GM18873 (cell line): ENCODE data around the gene MYO7B.

Experiments used
- ATAC-seq: cut with Tn5 transposase; IDR thresholded peaks from one replicate; pipeline ENCODE4 v1.9.1; 2021; ENCODE audit warnings: mild to moderate bottlenecking, moderate library complexity, moderate number of reproducible peaks; ENCODE audit not compliant: unreplicated experiment, low FRiP score

The MYO7B gene

DNA sequence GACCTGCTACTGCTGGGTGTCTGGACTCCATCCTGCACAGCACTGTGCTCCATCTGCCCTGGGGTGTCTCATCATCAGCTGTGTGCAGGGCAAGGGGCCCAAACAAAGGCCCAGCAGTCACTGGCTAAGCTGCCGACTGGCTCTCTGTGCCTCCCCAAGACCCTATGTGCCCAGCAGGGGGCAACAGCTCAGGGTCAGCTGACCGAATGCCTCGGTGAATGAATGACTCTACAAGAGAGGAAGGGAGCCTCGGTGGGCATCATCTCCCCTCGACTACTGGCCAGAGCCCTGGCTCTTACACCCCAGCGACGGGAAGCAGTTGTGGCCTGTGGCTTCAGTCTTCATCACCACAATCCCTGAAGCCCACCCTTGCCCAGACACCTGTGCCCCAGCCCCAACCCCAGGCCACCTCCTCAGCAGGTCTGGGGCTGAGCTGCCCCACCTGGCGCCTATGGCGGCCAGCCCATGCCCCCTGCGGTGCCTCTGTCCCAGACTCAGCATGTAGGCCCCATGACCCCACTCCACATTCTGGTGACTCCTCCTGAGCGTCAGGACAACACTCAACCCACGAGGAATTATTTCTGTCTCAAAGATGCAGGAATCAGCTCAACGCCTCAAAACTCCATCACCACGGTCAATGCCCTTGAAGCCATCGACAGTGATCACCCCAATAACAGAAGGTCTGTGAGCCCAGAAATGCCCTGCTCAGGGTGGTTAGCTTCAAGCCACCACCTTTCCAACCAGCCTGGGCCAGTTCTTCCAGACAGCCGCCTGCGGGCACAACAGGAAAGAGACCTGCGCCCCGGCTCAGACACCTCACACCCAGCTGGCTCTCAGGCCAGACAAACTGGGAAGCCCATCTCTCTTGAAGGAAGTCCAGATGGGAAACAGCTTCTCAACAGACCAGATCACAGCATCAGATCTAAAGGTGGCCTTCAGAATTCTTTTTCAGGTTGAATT is 108.9 kb downstream of the MYO7B start:
- no peak for ATAC-seq

DNA sequence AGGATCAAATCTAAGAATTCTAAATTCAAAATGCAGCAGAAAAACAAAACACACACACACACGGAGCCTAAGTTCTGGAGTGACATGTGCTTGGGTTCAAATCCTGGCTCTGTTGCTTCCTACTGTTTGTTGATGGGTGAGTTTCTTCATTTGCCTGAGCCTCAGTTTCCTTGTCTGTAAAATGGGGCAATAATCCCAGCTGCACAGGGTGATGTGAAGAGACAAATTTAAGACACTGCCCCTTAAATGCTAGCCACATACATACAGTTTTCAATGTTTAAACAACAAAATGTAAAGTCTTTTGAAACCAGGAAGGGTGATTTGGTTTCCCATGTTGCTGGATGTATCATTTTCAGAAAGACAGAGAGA is 109.5 kb downstream of the MYO7B start:
- no peak for ATAC-seq

DNA sequence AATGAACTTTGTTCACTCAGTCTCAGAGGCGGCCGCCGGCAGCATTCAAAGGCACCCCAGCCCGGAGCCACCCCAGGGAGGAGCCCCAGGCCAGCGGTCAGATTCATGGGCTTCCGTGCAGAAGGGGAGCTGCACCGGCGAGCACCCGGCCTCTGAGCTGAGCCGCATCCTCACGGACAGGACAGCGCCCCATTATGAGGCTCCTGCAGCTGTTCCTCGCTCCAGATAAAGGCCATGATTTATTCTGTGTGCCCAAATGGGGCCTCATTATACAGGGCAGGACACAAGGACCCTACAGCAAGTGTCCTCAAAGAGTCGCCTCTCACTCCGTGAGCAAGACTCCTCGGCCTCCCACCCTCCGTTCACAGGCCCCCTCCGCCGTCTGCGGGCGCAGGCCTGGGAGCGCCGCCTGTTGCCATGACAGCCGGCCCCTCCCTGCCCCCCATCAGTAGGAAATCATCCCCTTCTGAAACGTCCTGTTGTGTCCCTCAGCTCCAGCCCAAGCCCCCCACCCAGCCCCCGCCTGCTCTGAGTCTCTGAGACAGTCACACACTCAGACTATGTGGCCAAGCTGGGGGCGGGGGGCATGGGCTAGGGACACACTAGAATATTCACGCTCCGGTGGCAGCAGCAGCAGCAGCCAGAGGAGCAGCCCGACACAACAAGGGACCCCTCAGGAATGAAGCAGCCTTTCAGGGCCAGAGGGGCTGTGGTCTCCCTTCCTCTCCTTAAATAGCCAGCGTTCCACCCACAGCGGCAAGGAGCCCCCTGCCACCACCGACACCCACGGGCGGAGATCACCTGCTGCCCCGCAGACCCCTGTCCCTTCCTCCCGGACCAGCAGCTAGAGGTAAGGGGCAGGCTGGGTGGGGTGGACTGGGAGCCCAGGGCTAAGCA is 110.2 kb downstream of the MYO7B start, which contains the start of gene GPR17:
Gene GPR17, plus strand, starts transcription at position 759 of the 897 bp plus-strand sequence. CDS start 4,583 bp downstream, outside the sequence.
- no peak for ATAC-seq

DNA sequence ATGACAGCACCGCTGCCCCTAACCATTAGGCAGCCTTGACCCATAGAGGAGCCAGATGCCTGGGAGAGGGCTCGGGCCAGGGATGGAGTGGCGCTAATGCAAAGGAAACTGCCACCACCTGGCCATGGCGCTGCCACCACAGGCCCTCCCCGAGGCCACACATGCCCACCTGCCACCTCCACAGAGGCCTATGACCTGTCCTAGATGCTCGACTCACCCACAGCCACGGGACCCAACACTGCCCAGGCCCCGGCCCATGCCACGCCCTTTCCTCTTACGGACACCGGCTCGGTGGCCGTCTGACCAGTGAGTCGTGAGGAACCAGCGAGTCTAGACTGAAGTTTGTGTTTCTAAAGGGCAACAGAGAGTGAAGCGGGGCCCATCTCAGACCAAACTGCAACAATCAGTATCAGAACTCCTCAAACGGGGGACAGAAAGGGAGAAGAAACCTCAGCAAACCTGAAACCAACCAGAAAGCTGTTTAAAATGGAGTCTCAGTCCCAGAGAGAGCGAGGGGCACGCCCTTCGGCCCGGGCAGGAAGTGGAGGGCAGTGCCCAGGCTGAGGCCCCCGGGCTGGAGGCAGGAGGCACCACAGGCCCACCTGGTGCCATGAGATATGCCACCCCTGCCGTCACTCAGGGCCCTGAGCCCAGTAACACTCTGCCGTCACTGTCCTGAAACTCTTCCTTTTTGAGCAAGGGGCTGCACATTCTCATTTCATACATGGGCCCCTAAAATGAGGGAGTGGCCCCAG is 111.2 kb downstream of the MYO7B start:
- ATAC-seq = no peak

DNA sequence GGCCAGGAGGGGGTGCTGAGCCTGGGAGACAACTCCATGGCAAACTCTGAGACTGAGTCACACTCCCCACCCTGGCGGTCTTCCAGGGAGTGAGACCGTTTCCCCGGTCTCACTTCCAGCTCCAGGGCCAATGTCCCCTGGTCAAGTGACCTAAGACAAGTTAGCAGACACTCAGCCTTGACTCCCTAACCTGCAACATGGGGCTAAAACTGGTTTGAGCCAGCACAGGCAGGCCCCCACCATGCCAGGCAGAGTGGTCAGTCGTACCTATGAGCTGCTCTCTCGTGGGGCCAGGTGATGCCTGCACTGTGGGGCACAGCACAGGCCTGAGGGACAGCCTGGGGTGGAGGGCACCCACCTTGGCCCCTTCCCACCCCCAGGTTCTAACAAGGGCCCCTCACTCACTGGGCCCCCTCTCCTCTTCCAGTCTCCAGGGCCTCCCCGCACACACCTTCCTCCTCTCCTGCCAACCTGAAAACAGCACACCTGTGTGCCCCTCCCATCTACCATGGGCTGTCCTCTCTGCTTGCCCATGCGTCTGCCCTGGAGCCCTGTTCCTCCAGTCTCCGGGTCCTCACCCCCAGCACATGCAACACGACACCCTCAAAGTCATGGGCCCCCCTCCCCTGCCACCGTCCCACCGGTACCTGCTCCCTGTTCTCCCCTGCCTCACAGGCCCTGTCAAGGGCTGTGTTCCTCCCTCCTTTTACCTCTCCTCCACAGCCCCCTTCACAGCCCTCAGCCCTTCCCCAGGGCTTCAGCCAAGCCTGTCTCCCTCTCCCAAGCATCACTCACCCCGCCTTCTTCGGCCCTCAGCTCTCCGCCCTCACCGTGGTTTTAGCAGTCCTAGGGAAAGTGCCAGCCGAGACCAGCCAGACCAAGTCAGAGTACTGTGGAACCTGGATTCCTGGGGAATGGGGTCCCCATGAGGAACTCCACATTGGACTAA is 112.0 kb downstream of the MYO7B start:
- no peak for ATAC-seq

DNA sequence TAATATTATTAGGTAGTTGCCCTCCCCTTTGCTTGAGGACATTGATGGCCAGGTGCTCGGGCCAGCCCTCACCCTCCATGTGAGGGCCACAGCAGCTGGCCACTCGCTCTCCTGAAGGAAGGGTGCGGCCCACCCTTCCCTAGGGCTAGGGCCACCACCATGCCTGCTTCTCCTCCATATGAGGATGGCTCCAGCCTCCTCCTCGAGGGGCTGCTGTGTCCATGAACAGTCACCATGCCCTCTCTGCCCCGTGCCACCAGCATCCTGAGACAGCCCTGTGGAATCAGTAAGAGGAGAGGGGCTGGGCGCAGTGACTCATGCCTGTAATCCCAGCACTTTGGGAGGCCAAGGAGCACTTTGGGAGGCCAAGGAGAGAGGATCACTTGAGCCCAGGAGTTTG is 112.8 kb downstream of the MYO7B start:
- ATAC-seq = no peak

DNA sequence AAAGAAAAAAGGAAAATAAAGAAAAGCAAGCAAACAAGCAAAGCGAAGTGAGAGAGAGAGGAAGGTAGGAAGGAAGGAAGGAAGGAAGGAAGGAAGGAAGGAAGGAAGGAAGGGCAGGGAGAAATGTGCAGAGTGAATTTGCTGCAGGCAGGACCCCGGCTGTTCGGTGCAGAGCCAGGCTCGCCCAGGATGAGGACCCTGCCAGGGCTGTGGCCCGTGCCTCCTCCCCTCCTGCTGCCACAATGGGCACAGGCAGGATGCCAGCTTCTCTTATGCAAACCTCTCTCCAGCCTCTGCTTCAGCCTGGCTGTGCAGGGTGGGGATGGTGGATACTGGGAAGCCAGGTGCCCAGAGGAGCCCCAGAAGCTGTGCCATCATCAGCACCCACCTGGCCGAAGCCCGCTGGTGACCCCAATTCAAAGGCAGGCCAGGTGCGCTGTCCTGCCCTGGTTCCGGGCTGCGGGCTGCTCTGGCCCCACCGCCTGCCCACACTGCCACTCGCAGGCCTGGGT is 113.7 kb downstream of the MYO7B start:
- ATAC-seq = no peak

DNA sequence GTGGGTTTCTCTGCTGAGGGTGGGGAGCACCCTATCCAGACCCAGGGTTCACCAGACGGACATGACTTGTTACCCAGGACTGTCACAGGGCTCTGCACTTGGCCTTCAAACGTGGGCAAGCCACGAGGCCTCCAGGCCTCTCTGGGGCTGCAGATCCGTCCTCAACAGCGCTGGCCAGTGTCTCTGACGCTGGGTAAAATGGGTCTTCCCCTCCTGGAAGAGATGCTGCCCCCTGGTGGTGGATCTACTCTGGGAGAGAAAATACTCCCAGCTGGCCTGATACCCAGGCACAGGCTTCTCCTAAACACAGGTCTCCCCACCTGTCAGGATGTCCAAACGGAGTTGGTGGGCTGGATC is 114.2 kb downstream of the MYO7B start:
- no peak for ATAC-seq

DNA sequence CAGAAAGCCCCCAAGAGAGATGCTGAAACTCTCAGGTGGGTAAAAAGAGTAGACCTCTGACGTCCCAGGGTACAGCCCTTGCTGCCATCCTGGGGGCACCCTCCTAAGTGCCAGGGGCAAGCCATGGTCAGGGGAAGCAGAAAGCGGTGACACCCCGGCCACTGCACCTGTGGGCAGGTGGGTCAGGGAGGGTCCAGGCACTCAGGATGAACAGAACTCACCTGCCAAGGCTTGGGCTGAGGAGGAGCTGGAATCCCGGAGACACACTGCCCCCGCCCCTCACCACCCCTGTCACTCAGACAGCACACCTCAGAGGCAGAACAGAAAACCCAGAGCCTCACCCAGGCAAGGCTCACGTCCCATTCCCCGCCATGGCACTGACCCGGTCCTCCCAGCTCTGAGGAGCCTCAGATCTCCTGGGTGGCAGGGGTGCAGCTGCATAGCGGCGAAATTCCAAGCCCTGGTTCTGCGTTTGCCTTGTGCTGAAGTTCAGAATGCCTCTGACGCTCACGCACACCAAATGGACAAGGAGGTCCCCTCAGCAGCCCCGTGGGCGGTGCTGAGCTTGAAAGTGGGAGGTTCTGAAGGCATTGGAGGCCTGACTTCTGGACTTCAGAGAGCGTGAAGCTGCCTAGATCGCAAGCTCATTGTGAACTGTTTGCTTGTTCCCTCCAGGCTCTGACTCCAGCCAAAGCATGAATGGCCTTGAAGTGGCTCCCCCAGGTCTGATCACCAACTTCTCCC is 114.7 kb downstream of the MYO7B start:
- ATAC-seq = no peak

DNA sequence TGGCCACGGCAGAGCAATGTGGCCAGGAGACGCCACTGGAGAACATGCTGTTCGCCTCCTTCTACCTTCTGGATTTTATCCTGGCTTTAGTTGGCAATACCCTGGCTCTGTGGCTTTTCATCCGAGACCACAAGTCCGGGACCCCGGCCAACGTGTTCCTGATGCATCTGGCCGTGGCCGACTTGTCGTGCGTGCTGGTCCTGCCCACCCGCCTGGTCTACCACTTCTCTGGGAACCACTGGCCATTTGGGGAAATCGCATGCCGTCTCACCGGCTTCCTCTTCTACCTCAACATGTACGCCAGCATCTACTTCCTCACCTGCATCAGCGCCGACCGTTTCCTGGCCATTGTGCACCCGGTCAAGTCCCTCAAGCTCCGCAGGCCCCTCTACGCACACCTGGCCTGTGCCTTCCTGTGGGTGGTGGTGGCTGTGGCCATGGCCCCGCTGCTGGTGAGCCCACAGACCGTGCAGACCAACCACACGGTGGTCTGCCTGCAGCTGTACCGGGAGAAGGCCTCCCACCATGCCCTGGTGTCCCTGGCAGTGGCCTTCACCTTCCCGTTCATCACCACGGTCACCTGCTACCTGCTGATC is 115.4 kb downstream of the MYO7B start:
- ATAC-seq = no peak

DNA sequence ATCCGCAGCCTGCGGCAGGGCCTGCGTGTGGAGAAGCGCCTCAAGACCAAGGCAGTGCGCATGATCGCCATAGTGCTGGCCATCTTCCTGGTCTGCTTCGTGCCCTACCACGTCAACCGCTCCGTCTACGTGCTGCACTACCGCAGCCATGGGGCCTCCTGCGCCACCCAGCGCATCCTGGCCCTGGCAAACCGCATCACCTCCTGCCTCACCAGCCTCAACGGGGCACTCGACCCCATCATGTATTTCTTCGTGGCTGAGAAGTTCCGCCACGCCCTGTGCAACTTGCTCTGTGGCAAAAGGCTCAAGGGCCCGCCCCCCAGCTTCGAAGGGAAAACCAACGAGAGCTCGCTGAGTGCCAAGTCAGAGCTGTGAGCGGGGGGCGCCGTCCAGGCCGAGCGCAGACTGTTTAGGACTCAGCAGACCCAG is 115.9 kb downstream of the MYO7B start:
- ATAC-seq = no peak

DNA sequence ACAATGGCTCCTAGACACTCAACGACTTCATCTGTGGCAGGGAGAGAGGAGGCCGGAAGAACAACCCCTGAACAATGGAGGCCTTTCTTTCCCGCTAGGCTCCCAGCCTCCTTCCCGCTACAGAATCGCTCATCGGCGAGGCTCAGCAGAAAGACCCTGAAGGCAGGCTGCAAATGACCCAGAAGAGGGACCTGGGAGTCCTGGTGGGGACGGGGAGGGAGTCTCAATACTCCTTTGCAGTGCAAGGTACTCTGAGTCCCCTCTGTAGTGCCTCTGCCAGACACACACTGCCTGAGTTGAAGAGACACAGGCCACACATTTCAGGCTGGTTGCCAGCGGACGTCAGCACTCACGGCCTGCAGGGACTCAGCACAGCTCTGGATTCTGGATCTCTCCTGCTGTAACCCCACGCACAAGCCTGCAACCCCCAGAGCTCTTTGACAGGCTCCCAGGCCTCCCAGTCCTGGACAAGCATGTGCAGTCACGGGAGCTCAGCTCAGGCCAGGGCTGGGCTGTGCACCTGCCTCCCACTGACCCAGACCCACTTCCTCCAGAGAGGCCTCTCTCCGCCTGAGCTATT is 116.6 kb downstream of the MYO7B start:
- ATAC-seq = no peak

DNA sequence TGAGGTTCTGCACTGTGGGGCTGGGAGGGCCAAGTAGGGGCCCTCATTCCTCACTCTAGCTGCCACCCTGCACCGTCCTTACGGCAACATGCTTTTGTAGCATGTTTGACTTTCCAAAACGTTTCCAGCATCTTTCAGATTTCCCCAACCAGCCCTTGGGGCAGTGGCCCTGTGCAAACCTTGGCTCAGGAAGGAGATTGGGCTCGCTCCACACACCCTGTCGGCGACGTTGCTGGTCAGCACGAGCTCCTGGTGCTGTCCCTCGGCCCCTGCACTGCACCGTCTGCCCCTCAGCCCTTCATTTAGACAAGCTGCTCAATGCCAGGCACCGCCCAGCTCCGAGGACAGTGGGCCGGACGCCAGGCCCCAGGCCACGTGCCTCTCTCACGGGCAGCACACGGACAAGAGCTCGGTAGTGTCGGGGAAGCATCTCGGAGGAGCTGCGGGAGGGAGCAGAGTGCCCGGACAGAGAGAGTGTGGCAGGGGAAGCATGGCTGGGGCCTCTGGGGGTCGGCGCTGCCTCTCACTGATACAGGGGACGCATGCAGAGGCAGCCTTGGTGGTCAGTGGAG is 117.4 kb downstream of the MYO7B start:
- ATAC-seq = no peak

DNA sequence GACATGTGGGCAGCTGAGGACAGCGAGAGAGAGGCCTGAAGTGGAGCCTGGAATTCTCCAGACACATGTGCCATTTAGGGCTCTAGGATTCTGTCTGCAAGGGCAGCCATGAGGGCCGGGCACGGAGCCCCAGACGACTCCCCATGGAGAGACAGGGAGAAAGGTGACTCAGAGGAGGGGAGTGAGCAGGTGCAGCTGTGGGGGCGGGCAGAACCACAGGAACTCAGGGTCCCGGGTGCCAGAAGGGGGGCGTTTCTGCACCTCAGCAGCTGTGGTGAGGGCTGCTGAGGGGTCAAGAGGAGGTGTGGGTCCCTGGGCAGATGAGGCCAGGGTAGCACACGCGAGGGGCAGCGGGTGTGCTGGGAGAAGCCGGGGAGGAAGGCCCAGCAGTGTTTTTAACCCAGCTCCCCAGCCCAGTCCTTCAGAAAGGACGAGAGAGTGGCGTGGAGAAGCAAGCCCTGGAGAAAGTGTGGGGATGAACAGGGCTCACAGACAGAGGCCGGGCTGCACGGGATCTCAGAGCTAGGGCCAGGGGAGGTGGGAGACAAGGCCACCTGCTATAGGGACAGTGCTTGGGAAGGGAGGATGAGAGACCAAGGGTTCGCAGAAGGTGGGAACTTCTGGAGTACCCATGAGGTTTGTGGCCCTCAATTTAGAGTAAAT is 118.1 kb downstream of the MYO7B start:
- ATAC-seq = no peak

DNA sequence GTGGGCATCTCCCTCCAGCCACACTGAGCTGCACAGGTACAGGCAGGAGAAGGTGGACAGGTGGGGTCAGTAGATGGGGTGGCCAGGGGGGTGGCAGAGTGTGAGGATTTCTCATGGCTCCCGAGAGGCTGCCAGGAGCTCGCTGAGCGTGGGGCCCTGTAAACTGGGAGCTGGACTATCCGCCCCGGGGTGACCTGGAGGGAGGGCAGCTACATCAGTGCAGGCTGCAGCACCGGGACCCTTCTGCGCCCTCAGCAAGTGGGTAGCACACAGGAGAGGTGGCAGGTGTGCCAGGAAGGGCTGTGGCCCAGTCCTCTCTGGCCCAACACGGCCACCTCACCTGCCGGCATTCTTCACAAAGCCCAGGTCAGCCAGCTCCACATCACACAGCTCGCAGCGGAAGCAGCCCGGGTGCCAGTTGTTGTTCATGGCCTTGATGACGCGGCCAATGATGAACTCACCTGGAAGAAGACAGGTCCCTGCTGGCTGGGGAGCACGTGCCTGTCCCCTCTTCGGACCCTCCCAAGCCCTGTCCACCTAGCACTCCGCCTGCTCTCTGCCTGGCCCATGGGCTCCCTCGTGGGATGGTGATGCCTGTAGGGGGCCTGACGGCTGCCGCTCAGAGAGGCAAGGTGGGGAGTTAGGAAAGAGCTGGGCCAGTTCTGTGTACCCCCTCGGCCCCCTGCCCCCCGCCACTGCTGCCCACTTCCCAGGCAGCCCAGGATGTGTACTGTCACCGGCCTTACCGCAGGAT is 118.8 kb downstream of the MYO7B start:
- ATAC-seq = no peak

DNA sequence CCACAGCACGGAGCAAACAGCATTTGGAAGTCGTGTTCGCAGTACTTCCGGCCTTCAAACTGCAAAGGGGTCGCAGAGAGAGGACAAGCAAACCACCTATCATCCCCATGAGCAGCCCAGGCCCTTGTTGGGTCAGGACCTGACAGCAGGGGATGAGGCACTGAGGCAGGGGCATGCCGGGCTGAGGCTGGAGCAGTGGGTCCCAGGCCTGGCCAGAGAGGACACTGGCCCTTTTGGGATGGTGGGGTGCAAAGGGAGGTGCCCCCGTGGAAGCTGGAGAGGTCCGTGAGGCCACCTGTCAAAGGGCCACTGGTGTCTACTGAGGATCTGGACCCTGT is 119.3 kb downstream of the MYO7B start:
- ATAC-seq = no peak
